Tibial nerve (tissue), 3 donors: ENCODE measurements around the gene NTRK1.

Experiments
- POLR2A ChIP-seq, 2 donors: fragments of 450-650 bp; IDR thresholded peaks; one replicate each; pipeline ENCODE4 v1.6.1; 2017; ENCODE audit warnings: antibody characterized with exemption in 2 of 2, mild to moderate bottlenecking in 2 of 2, moderate library complexity in 2 of 2
- TF ChIP-seq, protein P1 (sequence below), 5 experiments: fragments of 200-600 bp in 3 of 5; fragments of 450-650 bp in 2 of 5; sonication (generic) in 3 of 5; IDR thresholded peaks; one replicate each; pipeline ENCODE4 v1.5.1; 2016 to 2019; ENCODE audit warnings: antibody characterized with exemption in 5 of 5, mild to moderate bottlenecking in 3 of 5, moderate library complexity in 2 of 5

- TF ChIP-seq, protein P1, sequence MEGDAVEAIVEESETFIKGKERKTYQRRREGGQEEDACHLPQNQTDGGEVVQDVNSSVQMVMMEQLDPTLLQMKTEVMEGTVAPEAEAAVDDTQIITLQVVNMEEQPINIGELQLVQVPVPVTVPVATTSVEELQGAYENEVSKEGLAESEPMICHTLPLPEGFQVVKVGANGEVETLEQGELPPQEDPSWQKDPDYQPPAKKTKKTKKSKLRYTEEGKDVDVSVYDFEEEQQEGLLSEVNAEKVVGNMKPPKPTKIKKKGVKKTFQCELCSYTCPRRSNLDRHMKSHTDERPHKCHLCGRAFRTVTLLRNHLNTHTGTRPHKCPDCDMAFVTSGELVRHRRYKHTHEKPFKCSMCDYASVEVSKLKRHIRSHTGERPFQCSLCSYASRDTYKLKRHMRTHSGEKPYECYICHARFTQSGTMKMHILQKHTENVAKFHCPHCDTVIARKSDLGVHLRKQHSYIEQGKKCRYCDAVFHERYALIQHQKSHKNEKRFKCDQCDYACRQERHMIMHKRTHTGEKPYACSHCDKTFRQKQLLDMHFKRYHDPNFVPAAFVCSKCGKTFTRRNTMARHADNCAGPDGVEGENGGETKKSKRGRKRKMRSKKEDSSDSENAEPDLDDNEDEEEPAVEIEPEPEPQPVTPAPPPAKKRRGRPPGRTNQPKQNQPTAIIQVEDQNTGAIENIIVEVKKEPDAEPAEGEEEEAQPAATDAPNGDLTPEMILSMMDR (IDR thresholded peaks at IDR 0.05): no peak
- no peak for TF ChIP-seq POLR2A (IDR thresholded peaks at IDR 0.05)
These were observed 14.6 kb upstream of the NTRK1 start for GRCh38 chr1:156845953-156846545.
